ENCODE results near the gene RYK.

RYK gene

GRCh38 chr3:134144694-134145093, 106.0 kb downstream of the RYK start:
- ChIA-PET CTCF (interaction anchor here (0.8 kb wide), 1 partner anchor 20 kb away, joined by 3 read pairs; no protein-coding TSS in a partner anchor), POLR2A (ENCODE audit: low non-redundant PET) (no interaction called here)
- DNase-seq (ENCODE audit: low spot score): no peak
- TF ChIP-seq CTCF (conservative IDR thresholded peaks at IDR 0.05; ENCODE audit: low read depth): no peak
- H3K27ac ChIP-seq: no peak overlapping the region

- no peak for TF ChIP-seq CTCF (conservative IDR thresholded peaks at IDR 0.05; ENCODE audit: low read depth)
- POLR2A ChIA-PET (ENCODE audit: low non-redundant PET): no interaction called here
- no peak overlapping the region for H3K27ac ChIP-seq
- CTCF ChIA-PET: interaction anchor here (0.8 kb wide), 1 partner anchor 19 kb away, joined by 3 read pairs; no protein-coding TSS in a partner anchor
- no peak for DNase-seq (ENCODE audit: low spot score)
Observed at GRCh38 chr3:134143828-134144401, 106.7 kb downstream of the RYK start.

GRCh38 chr3:134136604-134137003, 114.1 kb downstream of the RYK start:
- ChIA-PET POLR2A (ENCODE audit: low non-redundant PET) (no interaction called here), CTCF (no interaction called here)
- H3K27ac ChIP-seq: no peak overlapping the region
- no peak for TF ChIP-seq CTCF (conservative IDR thresholded peaks at IDR 0.05; ENCODE audit: low read depth)
- no peak for DNase-seq (ENCODE audit: low spot score)

GRCh38 chr3:134134698-134135415, 115.8 kb downstream of the RYK start:
- no peak overlapping the region for H3K27ac ChIP-seq
- ChIA-PET POLR2A (ENCODE audit: low non-redundant PET) (no interaction called here), CTCF (interaction anchor here (0.5 to 0.7 kb wide), 2 partner anchors 288 to 753 kb away, joined by 3 read pairs; no protein-coding TSS in a partner anchor)
- no peak for TF ChIP-seq CTCF (conservative IDR thresholded peaks at IDR 0.05; ENCODE audit: low read depth)
- no peak for DNase-seq (ENCODE audit: low spot score)

- ChIA-PET CTCF (no interaction called here), POLR2A (ENCODE audit: low non-redundant PET) (no interaction called here)
- no peak overlapping the region for H3K27ac ChIP-seq
- no peak for DNase-seq (ENCODE audit: low spot score)
- TF ChIP-seq CTCF (conservative IDR thresholded peaks at IDR 0.05; ENCODE audit: low read depth): no peak
Observed at GRCh38 chr3:134134240-134134639, 116.4 kb downstream of the RYK start.

- DNase-seq (ENCODE audit: low spot score): no peak
- no peak overlapping the region for H3K27ac ChIP-seq
- no peak for TF ChIP-seq CTCF (conservative IDR thresholded peaks at IDR 0.05; ENCODE audit: low read depth)
- POLR2A ChIA-PET (ENCODE audit: low non-redundant PET): no interaction called here
- CTCF ChIA-PET: no interaction called here
Observed at GRCh38 chr3:134132961-134133360, 117.7 kb downstream of the RYK start.

Data from RWPE1 (cell line).